NT2/D1 (cell line): ENCODE results near the gene GDPD3.

Source experiments
- DNase-seq: peaks from one replicate; pipeline ENCODE4 v3.0.0-alpha.2; 2011; ENCODE audit warnings: low read depth, low spot score
- H3K27me3 ChIP-seq: 2 replicates; pipeline ENCODE4 v1.6.0; 2011; ENCODE audit warnings: mild to moderate bottlenecking; ENCODE audit not compliant: insufficient read length, insufficient read depth
- H3K36me3 ChIP-seq: 2 replicates; pipeline ENCODE4 v1.6.1; 2011; ENCODE audit warnings: mild to moderate bottlenecking, low read length, mixed read lengths; ENCODE audit not compliant: insufficient read depth, insufficient read length
- H3K4me1 ChIP-seq: 2 replicates; pipeline ENCODE4 v1.5.1; 2011; ENCODE audit not compliant: insufficient read depth, insufficient read length
- H3K4me3 ChIP-seq: 2 replicates; pipeline ENCODE4 v1.5.1; 2011; ENCODE audit warnings: low read depth; ENCODE audit not compliant: insufficient read length
- H3K9ac ChIP-seq: 2 replicates; pipeline ENCODE4 v1.6.0; 2011; ENCODE audit warnings: low read depth; ENCODE audit not compliant: insufficient read length
- H3K9me3 ChIP-seq: 2 replicates; pipeline ENCODE4 v1.5.1; 2011; ENCODE audit warnings: mild to moderate bottlenecking, low read length; ENCODE audit not compliant: insufficient read depth
- SUZ12 ChIP-seq: IDR thresholded peaks from 2 replicates; pipeline ENCODE4 v1.6.1; 2011; ENCODE audit not compliant: insufficient read length, insufficient read depth; ENCODE audit errors: extremely low read depth
- YY1 ChIP-seq: IDR thresholded peaks from 2 replicates; pipeline ENCODE4 v1.6.1; 2011; ENCODE audit not compliant: insufficient read length, insufficient read depth
- ZNF274 ChIP-seq: IDR thresholded peaks from 2 replicates; pipeline ENCODE4 v1.6.1; 2011; ENCODE audit warnings: mild to moderate bottlenecking, low read depth, low read length

Gene GDPD3

GRCh38 chr16:30092373-30093010 lies 20.8 kb downstream of the GDPD3 start:
- Histone ChIP-seq H3K4me1 (peaks cover 32% of the 10 kb centered on the region), H3K4me3 (peak overlapping the region; percentile 82)
- DNase-seq, result peak; percentile 77

GRCh38 chr16:30091474-30092372 lies 21.6 kb downstream of the GDPD3 start, which contains the start of gene TBX6:
TBX6 (minus strand) TSS chr16:30091924; CDS start chr16:30091193, 731 bp downstream.
- Histone ChIP-seq H3K9me3 (peaks cover 4% of the 10 kb centered on the region), H3K9ac (peak within 1 kb of the TSS; percentile 96), H3K4me3 (peak within 1 kb of the TSS; percentile 82), H3K27me3 (no peaks in the 10 kb centered on the region), H3K4me1 (peaks cover 32% of the 10 kb centered on the region), H3K36me3 (peaks cover 12% of the 10 kb centered on the region)
- peak; percentile 93 for DNase-seq
- TF ChIP-seq ZNF274 (no peak), SUZ12 (no peak), YY1 (no peak)

More at GRCh38 chr16:30092373-30093010, 20.8 kb downstream of the GDPD3 start:
- Histone ChIP-seq H3K9ac (peak overlapping the region; percentile 96), H3K27me3 (no peaks in the 10 kb centered on the region), H3K9me3 (peaks cover 11% of the 10 kb centered on the region), H3K36me3 (peaks cover 4% of the 10 kb centered on the region)
- no peak for TF ChIP-seq SUZ12
- TF ChIP-seq ZNF274, result no peak
- no peak for TF ChIP-seq YY1

- Histone ChIP-seq H3K9ac (peak overlapping the region; percentile 51), H3K4me1 (peaks cover 32% of the 10 kb centered on the region), H3K27me3 (no peaks in the 10 kb centered on the region), H3K36me3 (peaks cover 20% of the 10 kb centered on the region), H3K4me3 (peak overlapping the region; percentile 82), H3K9me3 (no peaks in the 10 kb centered on the region)
- DNase-seq, result no peak
- no peak for TF ChIP-seq ZNF274
- no peak for TF ChIP-seq SUZ12
- TF ChIP-seq YY1, result no peak
Measured at GRCh38 chr16:30090610-30091331, 22.6 kb downstream of the GDPD3 start.

- DNase-seq, result no peak
- Histone ChIP-seq H3K4me1 (peaks cover 19% of the 10 kb centered on the region), H3K27me3 (no peaks in the 10 kb centered on the region), H3K9ac (peak overlapping the region; percentile 13), H3K9me3 (no peaks in the 10 kb centered on the region), H3K36me3 (peaks cover 34% of the 10 kb centered on the region), H3K4me3 (no peak overlapping the region)
- no peak for TF ChIP-seq YY1
- TF ChIP-seq SUZ12, result no peak
- TF ChIP-seq ZNF274, result no peak
Measured at GRCh38 chr16:30088832-30089624, 24.3 kb downstream of the GDPD3 start.

- Histone ChIP-seq H3K9me3 (no peaks in the 10 kb centered on the region), H3K27me3 (no peaks in the 10 kb centered on the region), H3K36me3 (peaks cover 41% of the 10 kb centered on the region), H3K9ac (peak overlapping the region; percentile 13), H3K4me1 (peaks cover 19% of the 10 kb centered on the region), H3K4me3 (no peak overlapping the region)
- TF ChIP-seq YY1, result no peak
- no peak for TF ChIP-seq SUZ12
- no peak for TF ChIP-seq ZNF274
- DNase-seq, result no peak
Measured at GRCh38 chr16:30088237-30088831, 25.0 kb downstream of the GDPD3 start.
